NCI-H146 treated with DMSO at 0.1 percent for 48 hours (cell line): ENCODE measurements around the gene NAGPA.
"Not testable (repeated sequence)": the region's sequence is repeated elsewhere in the genome, so short reads cannot be mapped to it uniquely, and the experiment has no call there.

ENCODE experiments used
- DNase-seq: peaks from one replicate; lab custom pipeline; 2025; ENCODE audit not compliant: unreplicated experiment; lab: John Stamatoyannopoulos, UW

The NAGPA gene, protein sequence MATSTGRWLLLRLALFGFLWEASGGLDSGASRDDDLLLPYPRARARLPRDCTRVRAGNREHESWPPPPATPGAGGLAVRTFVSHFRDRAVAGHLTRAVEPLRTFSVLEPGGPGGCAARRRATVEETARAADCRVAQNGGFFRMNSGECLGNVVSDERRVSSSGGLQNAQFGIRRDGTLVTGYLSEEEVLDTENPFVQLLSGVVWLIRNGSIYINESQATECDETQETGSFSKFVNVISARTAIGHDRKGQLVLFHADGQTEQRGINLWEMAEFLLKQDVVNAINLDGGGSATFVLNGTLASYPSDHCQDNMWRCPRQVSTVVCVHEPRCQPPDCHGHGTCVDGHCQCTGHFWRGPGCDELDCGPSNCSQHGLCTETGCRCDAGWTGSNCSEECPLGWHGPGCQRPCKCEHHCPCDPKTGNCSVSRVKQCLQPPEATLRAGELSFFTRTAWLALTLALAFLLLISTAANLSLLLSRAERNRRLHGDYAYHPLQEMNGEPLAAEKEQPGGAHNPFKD

DNA sequence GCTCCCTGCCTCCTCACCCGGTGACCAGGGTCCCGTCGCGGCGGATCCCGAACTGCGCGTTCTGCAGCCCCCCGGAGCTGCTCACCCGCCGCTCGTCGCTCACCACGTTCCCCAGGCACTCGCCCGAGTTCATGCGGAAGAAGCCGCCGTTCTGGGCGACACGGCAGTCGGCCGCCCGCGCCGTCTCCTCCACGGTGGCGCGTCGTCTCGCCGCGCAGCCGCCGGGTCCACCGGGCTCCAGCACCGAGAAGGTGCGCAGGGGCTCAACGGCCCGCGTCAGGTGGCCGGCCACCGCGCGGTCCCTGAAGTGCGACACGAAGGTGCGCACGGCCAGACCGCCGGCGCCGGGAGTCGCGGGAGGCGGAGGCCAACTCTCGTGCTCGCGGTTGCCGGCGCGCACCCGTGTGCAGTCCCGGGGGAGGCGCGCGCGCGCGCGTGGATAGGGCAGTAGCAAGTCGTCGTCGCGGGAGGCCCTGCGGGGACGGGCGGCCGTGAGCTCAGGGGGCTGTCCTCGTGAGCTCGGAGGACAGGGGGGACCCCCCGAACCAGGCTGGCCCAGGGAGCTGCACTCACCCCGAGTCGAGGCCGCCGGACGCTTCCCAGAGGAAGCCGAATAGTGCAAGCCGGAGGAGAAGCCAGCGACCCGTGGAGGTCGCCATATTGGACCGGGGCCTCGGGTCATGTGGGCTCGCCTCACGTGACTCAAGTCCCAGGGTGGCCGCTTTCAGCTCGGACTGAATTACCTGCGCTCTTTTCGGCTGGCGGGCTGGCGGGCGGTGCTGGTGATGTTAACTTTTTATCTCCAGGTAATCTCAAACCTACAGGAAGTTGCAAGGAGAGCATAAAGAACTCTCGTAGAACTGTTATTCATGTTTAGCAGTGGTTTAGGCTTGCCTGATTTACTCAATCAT, at the start of gene NAGPA:
NAGPA (minus strand) TSS at position 680 of the 911 bp plus-strand sequence; CDS start at position 659, 21 bp downstream.
- peak; percentile 47 for DNase-seq

GRCh38 chr16:5080996-5081395, 47.3 kb upstream of the NAGPA start:
- DNase-seq, result not testable (repeated sequence)

DNA sequence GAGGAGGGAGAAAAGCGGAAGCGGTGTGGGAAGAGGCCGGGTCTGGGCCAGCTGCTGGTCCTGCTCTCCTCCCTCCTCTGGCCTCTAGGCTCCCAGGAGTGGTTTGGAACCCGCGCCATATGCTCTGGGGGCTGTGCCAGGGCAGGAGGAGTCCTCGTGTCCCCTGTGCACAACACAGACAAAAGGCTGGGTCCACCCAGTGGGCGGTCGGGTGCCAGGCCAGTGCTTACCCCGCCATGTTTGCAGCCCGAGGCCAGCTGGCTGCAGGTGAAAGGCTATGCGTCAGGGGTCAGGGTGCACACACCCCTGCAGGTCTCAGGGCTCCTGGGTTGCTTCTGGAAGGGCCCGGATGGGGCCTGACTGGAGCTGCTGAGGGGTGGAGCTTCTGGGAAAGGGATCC, 46.7 kb upstream of the NAGPA start:
- not testable (repeated sequence) for DNase-seq

GRCh38 chr16:5078626-5079025, 44.9 kb upstream of the NAGPA start:
- DNase-seq, result no peak

DNA sequence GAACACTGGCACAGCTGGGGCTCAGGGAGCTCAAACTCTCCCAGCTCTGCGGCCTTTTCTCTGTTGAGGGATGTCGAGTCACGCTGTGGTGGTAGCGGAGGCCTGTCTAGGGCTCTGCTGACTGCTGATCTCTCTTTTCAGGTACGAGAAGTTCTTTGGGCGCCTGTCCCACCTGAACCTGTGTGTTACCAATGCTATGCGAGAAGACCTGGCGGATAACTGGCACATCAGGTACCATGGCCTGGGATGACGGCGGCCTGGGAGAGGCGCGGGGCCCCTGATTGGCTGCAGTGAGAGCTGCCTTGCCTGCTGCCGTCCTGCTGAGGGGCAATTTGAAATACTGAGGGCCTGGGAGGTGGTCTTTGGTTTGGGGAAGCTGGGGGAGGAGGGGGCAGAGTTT, 43.6 kb upstream of the NAGPA start:
- DNase-seq, result no peak

DNA sequence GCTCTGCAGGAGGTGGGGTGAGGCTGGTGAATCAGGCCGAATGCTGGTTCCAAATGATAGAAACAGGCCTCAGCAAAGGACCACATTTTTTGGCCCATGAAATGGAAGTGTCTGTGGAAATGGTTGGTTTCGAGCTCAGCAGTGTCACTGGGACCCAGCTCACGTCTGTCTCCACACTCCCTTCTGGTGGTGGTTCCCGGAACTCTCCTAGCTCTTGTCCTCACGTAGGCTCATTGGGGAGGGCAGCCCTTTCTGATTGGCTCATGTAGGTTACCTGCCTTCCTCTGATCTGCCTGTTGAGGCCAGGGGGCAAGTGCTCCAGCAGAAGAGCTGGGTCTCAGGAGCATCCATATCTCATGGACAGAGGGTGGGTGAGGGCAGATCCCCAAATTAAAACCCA, 41.9 kb upstream of the NAGPA start:
- no peak for DNase-seq

GRCh38 chr16:5073771-5074170, 40.0 kb upstream of the NAGPA start:
- DNase-seq, result not testable (repeated sequence)

- DNase-seq, result no peak
These were observed 39.5 kb upstream of the NAGPA start for GRCh38 chr16:5073279-5073629.

- no peak for DNase-seq
These were observed 38.9 kb upstream of the NAGPA start for GRCh38 chr16:5072334-5073278.

DNA sequence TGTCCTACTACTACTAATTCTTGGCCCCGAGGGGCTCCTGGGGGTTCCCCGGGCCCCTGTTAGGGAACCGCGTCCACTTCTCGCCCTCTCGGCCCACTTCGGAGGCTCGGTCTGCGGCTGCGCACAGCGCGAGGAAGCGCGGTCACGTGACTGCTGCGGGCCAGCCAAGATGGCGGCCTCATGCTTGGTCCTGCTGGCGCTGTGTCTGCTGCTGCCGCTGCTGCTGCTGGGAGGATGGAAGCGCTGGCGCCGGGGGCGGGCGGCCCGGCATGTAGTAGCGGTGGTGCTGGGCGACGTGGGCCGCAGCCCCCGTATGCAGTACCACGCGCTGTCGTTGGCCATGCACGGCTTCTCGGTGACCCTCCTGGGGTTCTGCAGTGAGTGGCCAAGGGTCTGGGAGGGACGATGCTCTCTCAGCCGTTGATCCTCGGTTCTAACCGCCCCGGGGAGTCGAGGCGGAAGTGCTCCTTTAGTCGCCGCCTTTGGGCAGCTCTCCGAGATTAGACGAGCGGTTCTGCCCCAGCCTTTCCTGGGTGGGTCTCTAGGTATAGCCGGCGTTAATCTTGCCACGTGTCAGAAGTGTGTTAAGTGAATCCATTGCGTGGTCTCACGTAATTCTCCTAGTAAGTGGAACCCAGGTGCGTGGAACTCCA, 38.1 kb upstream of the NAGPA start, which contains the start of gene ALG1:
ALG1 (plus strand) TSS at position 163 of the 653 bp plus-strand sequence; CDS start at position 170, 7 bp downstream.
- DNase-seq, result peak; percentile 75

DNA sequence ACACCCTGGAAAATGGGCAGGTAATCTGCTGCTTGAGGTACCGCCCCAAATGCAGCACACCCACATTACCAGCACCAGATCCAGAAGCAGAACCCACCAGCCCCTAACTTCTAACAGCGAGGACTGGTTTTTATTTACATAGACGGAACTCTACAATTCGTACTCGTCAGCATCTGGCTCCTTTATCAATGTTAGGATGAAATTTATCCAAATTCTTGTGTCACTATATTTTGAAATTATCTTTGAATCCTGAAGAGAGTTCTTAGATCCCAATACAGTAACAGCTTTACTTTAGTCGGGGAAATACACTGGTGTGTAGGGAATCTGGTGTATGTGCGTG, 37.6 kb upstream of the NAGPA start:
- DNase-seq, result no peak

- no peak for DNase-seq
These were observed 36.9 kb upstream of the NAGPA start for GRCh38 chr16:5070431-5071186.

GRCh38 chr16:5069854-5070253, 36.1 kb upstream of the NAGPA start:
- no peak for DNase-seq

DNA sequence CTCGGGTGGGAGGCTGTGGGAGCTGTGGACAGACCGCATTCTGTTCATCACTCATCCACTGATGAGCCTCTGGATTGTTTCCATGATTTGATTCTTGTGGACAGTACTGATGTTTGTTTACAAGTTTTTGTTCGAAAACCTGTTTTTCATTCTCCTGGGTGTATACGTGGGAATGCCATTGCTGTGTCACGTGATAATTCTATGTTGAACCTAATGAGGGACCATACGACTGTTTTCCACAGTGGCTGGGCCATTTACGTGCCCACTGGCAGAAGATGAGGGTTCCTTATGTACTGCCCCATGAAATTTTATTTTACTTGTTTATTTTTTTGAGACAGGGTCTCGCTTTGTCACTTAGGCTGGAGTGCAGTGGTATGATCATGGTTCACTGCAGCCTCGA, 35.3 kb upstream of the NAGPA start:
- DNase-seq, result no peak

GRCh38 chr16:5066511-5066910, 32.8 kb upstream of the NAGPA start:
- no peak for DNase-seq

GRCh38 chr16:5065813-5066212, 32.1 kb upstream of the NAGPA start, which contains the start of gene C16orf89:
TSS of gene C16orf89 (minus strand) at chr16:5065956. CDS start at chr16:5065908, 48 bp downstream.
- DNase-seq, result no peak

DNA sequence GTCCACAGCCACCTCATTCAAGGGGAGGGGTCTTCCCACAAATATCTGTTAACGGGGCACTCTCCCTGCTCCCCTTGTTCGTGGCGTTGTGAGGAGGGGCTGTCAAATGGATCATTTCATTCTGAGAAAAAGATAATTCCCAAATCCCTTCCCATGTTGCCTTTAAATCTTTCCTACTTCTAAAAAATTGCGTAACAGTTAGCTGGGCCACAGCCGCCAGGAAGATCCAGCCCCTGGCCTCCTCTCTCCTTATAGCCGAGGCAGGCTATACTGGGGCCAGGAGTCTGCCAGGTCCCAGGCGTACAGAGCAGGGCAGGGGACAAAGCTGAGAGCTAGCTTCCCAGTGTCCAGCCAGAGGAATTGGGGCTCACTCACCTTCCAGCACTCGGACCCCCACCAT, 31.6 kb upstream of the NAGPA start:
- no peak for DNase-seq

GRCh38 chr16:5064915-5065314, 31.2 kb upstream of the NAGPA start:
- DNase-seq, result no peak
